Central memory CD8-positive, alpha-beta T cell (primary cell): ENCODE measurements around the gene MON2.
A peak's percentile ranks its signal among the peaks of the same experiment; 100 is the strongest.

ENCODE experiments used
- ATAC-seq: fragments of 150-1000 bp; cut with Tn5 transposase; replicated peaks from 2 replicates; pipeline ENCODE4 v1.10.0; 2022; ENCODE audit warnings: mild to moderate bottlenecking, moderate FRiP score, moderate number of reproducible peaks; ENCODE audit not compliant: poor library complexity, severe bottlenecking; ENCODE audit errors: extremely low read depth
- DNase-seq, 2 donors: peaks; one replicate each; pipeline ENCODE4 v3.0.0; 2021; ENCODE audit warnings: low spot score in 2 of 2
- H3K27ac Mint-ChIP-seq: one replicate; pipeline ENCODE4 v1.8.0; 2022; ENCODE audit warnings: low read depth, mild to moderate bottlenecking, moderate library complexity, mixed read lengths
- H3K27me3 Mint-ChIP-seq: one replicate; pipeline ENCODE4 v1.8.0; 2022; ENCODE audit warnings: mixed read lengths
- H3K36me3 Mint-ChIP-seq: one replicate; pipeline ENCODE4 v1.8.0; 2022; ENCODE audit warnings: mild to moderate bottlenecking, moderate library complexity, mixed read lengths; ENCODE audit not compliant: insufficient read depth
- H3K4me1 Mint-ChIP-seq: one replicate; pipeline ENCODE4 v1.8.0; 2022; ENCODE audit warnings: mixed read lengths
- H3K4me3 Mint-ChIP-seq: one replicate; pipeline ENCODE4 v1.8.0; 2022; ENCODE audit warnings: mild to moderate bottlenecking, moderate library complexity, mixed read lengths
- H3K9me3 Mint-ChIP-seq: one replicate; pipeline ENCODE4 v1.8.0; 2022; ENCODE audit warnings: mixed read lengths

Gene MON2

DNA sequence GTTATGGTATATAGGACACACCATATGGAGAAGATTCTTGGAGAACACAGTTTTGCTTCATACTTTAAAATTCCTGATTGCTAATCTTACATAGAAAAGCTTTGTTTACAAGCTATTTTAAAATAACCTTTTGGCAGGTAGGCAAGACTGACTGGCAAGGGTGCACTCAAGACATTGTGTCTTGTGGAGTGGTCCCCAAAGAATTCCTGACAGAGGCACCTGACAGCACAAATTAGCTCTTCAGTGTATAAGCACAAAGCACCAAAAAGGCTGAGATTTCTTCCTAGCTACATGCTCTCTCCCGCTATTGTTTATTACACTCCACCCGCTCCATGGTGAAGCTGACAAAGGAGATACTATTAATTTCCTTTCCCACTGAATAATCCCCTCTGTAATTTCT, 139.4 kb downstream of the MON2 start:
- H3K27ac Mint-ChIP-seq: peak overlapping the region; percentile 98
- no peaks in the 10 kb centered on the region for H3K27me3 Mint-ChIP-seq
- peaks cover 40% of the 10 kb centered on the region for H3K4me1 Mint-ChIP-seq
- no peak overlapping the region for H3K4me3 Mint-ChIP-seq
- H3K9me3 Mint-ChIP-seq: no peaks in the 10 kb centered on the region
- ATAC-seq (no peak), DNase-seq (no peak)
- peaks cover 30% of the 10 kb centered on the region for H3K36me3 Mint-ChIP-seq

DNA sequence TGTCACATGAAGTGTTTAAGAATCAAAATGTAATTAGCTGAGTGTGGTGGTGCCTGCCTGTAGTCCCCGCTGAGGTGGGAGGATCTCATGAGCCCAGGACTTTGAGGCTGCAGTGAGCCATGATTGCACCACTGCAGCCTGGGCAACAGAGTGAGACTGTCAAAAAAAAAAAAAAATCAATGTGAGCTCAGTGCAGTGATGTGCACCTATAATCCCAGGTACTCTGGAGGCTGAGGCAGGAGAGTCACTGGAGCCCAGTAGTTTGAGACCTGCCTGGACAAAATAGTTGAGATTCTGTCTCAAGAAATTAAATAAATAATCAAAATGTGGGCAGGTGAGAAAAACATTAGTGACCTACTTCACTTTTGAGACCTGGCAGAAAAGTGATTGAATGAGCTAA, 140.0 kb downstream of the MON2 start:
- Mint-ChIP-seq H3K27me3 (no peaks in the 10 kb centered on the region), H3K36me3 (peaks cover 27% of the 10 kb centered on the region), H3K4me3 (no peak overlapping the region), H3K9me3 (no peaks in the 10 kb centered on the region), H3K27ac (peak overlapping the region; percentile 52), H3K4me1 (peaks cover 40% of the 10 kb centered on the region)
- ATAC-seq (no peak), DNase-seq (no peak)

DNA sequence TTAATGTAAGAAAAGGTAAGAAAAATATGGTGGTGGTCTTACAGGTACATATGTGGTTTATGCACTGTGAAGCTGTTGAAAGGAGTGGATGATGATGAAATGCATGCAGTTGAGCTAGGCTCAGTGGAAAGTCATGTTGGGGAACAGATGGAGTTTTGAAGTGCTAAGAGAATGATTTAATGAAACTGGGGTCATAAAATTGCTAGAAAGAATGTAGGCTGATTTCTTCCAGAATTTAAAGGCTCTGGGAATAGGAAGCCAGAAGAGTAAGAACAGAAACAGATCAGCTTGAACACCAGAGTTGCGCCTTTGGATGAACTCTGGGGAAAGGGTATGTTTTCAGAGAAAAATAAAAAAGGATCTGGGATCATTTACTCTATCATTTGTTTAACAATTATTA, 146.5 kb downstream of the MON2 start:
- H3K36me3 Mint-ChIP-seq: no peaks in the 10 kb centered on the region
- H3K27me3 Mint-ChIP-seq: no peaks in the 10 kb centered on the region
- ATAC-seq: no peak
- no peak for DNase-seq
- peaks cover 6% of the 10 kb centered on the region for H3K4me1 Mint-ChIP-seq
- no peak overlapping the region for H3K4me3 Mint-ChIP-seq
- no peaks in the 10 kb centered on the region for H3K9me3 Mint-ChIP-seq
- no peak overlapping the region for H3K27ac Mint-ChIP-seq

DNA sequence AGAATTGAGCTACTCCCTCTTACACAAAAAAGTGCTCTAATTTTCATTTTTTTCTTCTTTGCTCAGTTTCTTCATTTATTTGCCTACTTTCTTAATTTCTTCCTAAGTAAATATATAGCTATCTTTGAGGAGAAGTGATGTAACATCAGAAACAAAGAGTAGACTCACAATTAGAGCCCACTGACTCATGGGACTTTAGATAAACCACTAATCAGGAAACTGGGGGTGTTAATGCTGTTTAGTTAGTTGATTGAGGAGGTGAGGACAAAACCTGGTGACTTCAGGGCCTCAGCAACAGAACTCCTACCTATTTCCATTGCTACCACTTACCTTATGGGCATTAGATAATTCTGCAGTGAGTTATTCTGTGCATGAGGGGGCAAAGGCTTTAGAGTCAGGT, 151.7 kb downstream of the MON2 start:
- DNase-seq (no peak), ATAC-seq (no peak)
- H3K36me3 Mint-ChIP-seq: no peaks in the 10 kb centered on the region
- H3K27ac Mint-ChIP-seq: no peak overlapping the region
- no peaks in the 10 kb centered on the region for H3K27me3 Mint-ChIP-seq
- no peaks in the 10 kb centered on the region for H3K4me1 Mint-ChIP-seq
- no peak overlapping the region for H3K4me3 Mint-ChIP-seq
- no peaks in the 10 kb centered on the region for H3K9me3 Mint-ChIP-seq

DNA sequence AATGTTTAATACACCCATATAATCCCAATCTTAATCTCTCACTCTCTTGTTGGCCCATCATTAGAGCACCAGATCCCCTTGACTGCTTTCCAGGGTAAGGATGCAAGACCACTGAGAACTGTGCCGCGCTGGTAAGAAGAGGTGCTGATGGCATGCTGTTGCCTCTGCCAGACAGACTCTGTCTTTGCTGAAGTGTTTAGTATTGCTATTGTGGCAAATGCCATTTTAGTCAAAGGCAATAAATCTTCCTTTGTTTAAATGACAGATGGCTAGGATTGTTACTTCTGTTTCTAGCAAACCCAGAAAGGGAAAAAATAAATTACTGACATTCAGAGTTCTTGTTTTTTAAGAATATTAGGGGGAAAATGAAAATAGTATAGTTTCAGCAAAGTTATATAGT, 152.3 kb downstream of the MON2 start:
- DNase-seq: no peak
- no peak overlapping the region for H3K27ac Mint-ChIP-seq
- H3K27me3 Mint-ChIP-seq: no peaks in the 10 kb centered on the region
- H3K36me3 Mint-ChIP-seq: no peaks in the 10 kb centered on the region
- no peak for ATAC-seq
- H3K4me3 Mint-ChIP-seq: no peak overlapping the region
- no peaks in the 10 kb centered on the region for H3K4me1 Mint-ChIP-seq
- no peaks in the 10 kb centered on the region for H3K9me3 Mint-ChIP-seq

DNA sequence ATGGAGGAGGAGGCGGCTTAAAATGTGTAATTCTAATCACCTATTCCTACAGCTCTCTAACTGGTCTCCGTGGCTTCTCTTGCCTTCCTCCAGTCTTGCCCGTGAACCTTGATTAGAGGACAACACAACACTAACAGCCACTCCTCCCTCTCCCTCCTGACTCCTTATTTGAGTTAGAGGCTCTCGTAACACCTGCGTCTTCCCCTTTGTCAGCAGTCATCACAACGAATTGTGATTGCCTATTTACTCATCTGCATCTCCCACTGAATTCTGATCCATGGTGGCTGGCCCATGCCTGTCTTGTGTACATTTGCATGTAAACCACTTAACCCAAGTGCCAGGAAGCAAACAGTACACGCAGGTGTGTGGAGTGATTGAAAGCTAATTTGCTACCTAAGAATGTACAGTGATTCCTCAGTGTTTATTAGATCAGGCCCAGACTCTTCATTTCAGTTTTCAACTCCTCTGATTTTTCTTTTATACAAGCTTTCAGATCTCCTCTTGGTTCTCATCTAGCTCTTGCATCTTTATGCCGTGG, 154.5 kb downstream of the MON2 start:
- Mint-ChIP-seq H3K27me3 (no peaks in the 10 kb centered on the region), H3K4me1 (no peaks in the 10 kb centered on the region), H3K4me3 (no peak overlapping the region), H3K27ac (no peak overlapping the region), H3K36me3 (no peaks in the 10 kb centered on the region), H3K9me3 (no peaks in the 10 kb centered on the region)
- ATAC-seq (no peak), DNase-seq (no peak)

DNA sequence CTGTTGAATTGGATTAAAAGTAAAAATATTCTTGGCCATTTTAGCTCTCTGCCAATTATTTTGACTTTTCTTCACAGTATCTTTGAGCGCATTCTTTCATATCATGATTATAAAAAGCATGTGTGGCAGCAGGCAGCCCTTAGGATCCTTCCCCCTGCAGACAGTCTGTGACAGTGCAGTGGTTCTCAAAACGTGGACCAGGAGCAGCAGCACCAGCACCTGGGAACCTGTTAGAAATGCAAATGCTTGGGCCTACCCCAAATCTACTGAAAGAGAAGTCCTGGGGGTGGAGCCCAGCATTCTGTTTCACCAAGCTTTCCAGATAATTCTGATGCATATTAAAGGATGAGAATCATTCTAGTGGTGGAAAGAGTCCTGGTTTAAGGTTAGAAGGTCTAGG, 155.6 kb downstream of the MON2 start:
- Mint-ChIP-seq H3K36me3 (no peaks in the 10 kb centered on the region), H3K27ac (no peak overlapping the region), H3K9me3 (no peaks in the 10 kb centered on the region), H3K4me1 (no peaks in the 10 kb centered on the region), H3K4me3 (no peak overlapping the region), H3K27me3 (no peaks in the 10 kb centered on the region)
- ATAC-seq: no peak
- no peak for DNase-seq

DNA sequence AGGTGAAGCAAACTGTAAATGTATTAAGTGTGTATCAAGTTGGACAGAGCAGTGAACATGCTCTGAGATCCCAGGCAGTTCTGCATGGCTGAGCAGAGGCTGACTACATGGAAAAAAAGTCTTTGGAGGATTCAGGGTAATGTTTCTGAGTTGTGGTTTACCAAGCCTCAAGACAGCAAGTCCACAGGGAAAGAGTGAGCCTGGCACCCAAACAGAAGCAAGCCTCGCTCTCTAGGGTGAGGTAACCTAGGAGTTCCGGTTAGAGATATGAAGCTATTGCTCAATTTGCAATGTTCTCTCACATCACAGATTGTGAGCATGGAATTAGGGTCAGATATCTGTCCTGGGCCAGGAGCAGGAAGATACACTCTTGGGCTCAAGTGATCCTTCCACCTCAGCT, 158.6 kb downstream of the MON2 start:
- no peak overlapping the region for H3K4me3 Mint-ChIP-seq
- ATAC-seq (no peak), DNase-seq (no peak)
- no peaks in the 10 kb centered on the region for H3K9me3 Mint-ChIP-seq
- H3K4me1 Mint-ChIP-seq: no peaks in the 10 kb centered on the region
- peaks cover 22% of the 10 kb centered on the region for H3K27me3 Mint-ChIP-seq
- H3K27ac Mint-ChIP-seq: no peak overlapping the region
- no peaks in the 10 kb centered on the region for H3K36me3 Mint-ChIP-seq

DNA sequence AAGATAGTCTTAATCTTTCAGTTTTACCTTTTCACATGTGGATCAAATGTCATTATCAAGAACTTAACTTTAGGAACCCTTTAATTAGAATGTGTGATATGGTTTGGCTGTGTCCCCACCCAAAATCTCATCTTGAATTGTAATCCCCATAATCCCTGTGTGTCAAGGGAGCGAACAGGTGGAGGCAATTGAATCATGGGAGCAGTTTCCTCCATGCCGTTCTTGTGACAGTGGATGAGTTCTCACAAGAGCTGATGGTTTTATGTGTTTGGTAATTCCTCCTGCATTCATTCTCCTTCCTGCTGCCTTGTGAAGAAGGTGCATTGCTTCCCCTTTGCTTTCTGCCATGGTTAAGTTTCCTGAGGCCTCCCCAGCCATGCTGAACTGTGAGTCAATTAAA, 160.6 kb downstream of the MON2 start:
- Mint-ChIP-seq H3K9me3 (no peaks in the 10 kb centered on the region), H3K36me3 (peaks cover 2% of the 10 kb centered on the region), H3K4me3 (no peak overlapping the region), H3K27me3 (peaks cover 42% of the 10 kb centered on the region), H3K4me1 (no peaks in the 10 kb centered on the region), H3K27ac (no peak overlapping the region)
- ATAC-seq: no peak
- no peak for DNase-seq

DNA sequence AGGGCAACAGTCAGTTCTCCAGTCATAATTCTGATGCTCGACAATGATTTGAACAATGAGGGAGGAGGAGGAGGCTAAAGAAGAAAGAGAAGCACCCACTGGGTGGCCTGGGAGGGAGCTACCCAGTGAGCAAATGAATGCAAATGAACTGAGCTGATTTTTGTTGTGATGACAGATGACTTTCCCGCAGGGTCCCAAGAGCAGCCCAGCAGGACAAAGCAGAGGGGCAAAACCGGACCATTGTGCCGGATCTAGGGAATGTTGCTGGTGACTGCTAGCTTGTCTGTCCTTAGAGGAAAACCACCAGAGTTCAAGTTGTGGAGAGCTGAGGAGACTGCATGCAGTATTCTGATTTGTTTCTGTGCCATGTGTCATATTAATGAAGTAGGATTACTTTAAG, 162.8 kb downstream of the MON2 start:
- Mint-ChIP-seq H3K4me3 (no peak overlapping the region), H3K36me3 (peaks cover 2% of the 10 kb centered on the region), H3K9me3 (no peaks in the 10 kb centered on the region), H3K27me3 (peaks cover 64% of the 10 kb centered on the region), H3K4me1 (no peaks in the 10 kb centered on the region), H3K27ac (no peak overlapping the region)
- ATAC-seq (no peak), DNase-seq (no peak)

DNA sequence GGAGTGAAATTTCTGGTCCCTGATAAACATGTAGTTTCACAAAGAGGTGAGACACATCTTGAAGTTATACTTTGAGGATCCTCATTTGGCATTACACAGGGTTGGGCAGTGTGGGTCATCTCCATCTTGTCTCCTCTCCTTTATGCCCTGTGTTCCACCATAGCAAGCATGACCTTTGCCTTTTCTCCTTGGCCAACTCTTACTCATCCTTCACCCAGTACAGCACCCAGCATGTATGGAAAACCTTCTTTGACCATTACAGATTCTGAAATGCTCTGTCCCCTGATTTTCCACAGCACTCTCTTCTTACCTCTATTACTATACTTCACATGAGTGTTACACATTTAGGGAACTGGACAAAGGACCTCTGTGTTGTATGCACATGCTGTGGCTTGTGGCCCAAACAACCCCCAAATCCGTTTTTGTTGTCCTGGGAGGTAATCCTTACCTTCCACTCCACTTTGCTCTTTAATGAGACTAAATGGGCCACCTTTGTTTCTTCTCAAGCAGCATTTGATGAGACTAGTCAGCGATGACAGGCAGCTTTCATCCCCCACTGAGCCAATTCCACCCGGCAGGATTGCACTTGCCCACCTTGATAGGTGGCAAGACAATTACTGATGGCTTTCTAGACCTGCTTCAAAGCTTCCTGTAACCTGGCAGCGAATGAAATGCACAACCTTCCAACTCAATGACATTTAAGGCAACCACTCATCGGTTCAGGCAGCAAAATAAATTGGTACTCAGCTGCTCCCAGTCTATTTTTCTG, 163.5 kb downstream of the MON2 start:
- H3K27ac Mint-ChIP-seq: no peak overlapping the region
- ATAC-seq (no peak), DNase-seq (no peak)
- no peaks in the 10 kb centered on the region for H3K9me3 Mint-ChIP-seq
- no peaks in the 10 kb centered on the region for H3K4me1 Mint-ChIP-seq
- no peak overlapping the region for H3K4me3 Mint-ChIP-seq
- peaks cover 2% of the 10 kb centered on the region for H3K36me3 Mint-ChIP-seq
- H3K27me3 Mint-ChIP-seq: peaks cover 71% of the 10 kb centered on the region

DNA sequence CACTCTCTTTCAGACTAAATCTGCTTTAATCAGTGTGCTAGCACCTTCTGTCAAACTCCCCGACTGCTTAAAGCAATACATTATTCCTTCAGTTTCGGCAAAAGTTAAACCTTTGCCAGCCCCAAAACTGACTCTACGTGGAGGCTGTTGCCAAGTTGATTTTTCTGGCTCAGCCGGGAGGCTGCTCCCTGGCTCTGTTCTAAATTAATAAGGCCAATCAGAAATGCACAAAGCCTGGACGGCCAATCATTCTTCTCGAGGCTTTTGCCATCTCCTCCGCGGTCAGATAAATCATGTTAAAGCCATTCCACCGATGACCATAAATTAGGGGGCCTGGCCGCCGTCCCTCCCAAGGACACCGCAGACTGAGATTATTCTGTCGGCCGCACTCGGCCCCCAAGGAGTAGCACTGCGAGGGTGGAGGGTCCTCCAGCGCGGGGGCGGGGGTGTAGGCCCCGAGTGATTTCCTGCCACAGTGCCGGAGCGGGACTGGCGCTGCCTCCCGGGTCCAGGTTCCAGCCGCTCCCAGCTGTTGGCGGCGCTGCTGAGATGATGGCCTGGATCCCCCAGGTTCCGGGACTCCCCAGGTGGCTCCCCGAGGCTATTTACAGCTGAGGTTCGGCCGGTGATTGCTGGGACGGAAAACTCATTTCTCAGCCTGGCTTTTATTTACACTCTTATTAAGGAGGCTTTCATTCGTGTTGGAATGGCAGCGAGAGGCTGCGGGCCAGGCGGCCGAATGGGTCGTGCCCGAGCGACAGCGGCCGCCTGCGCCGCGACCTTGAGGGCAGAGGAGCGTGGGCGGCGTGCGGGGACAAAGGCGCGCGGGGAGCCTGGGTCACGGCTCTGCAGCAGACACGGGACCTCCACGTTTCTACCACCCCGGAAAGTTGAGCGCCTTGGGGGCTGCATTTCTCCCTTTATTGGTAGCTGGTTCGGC, 165.1 kb downstream of the MON2 start:
- Mint-ChIP-seq H3K27me3 (peaks cover 80% of the 10 kb centered on the region), H3K9me3 (no peaks in the 10 kb centered on the region), H3K36me3 (peaks cover 2% of the 10 kb centered on the region), H3K4me1 (no peaks in the 10 kb centered on the region), H3K27ac (no peak overlapping the region), H3K4me3 (peak overlapping the region; percentile 76)
- ATAC-seq (peak; percentile 57), DNase-seq (no peak)
